Small intestine (tissue), 7 donors: ENCODE results near the gene SMPD2. TPM values are rescaled to one million over a fixed set of nuclear protein-coding genes. Genes with fewer than 3 reads are reported as not detected.
"Not testable (repeated sequence)": the region's sequence is repeated elsewhere in the genome, so short reads cannot be mapped to it uniquely, and the experiment has no call there.

ENCODE experiments used
- DNase-seq, 2 donors: peaks; one replicate each; pipeline versions ENCODE4 v3.0.0 to v3.0.0-alpha.2; 2013
- FAIRE-seq: peaks from 2 replicates; lab custom pipeline; 2012; peaks lifted over from hg19 to GRCh38; lab: Jason Lieb, UNC
- H3K27ac ChIP-seq, 3 donors: one replicate each; pipeline ENCODE4 v1.5.1; 2013; ENCODE audit warnings: low read length in 2 of 3, mild to moderate bottlenecking in 2 of 3, control low read depth in 1 of 3, inconsistent platforms in 1 of 3, low read depth in 1 of 3, moderate library complexity in 1 of 3
- H3K27me3 ChIP-seq, 3 donors: one replicate each; pipeline ENCODE4 v1.6.1; 2013; ENCODE audit warnings: low read length in 3 of 3, inconsistent platforms in 1 of 3; ENCODE audit not compliant: control insufficient read depth in 3 of 3, insufficient read depth in 3 of 3
- H3K36me3 ChIP-seq, 3 donors: one replicate each; pipeline ENCODE4 v1.6.1; 2013; ENCODE audit warnings: low read length in 3 of 3, inconsistent platforms in 1 of 3, low read depth in 1 of 3, mild to moderate bottlenecking in 1 of 3, moderate library complexity in 1 of 3; ENCODE audit not compliant: control insufficient read depth in 3 of 3, insufficient read depth in 2 of 3
- H3K4me1 ChIP-seq, 3 donors: one replicate each; pipeline ENCODE4 v1.6.1; 2013; ENCODE audit warnings: low read length in 2 of 3, inconsistent platforms in 1 of 3, low read depth in 1 of 3, mild to moderate bottlenecking in 1 of 3, moderate library complexity in 1 of 3; ENCODE audit not compliant: control insufficient read depth in 3 of 3, insufficient read depth in 2 of 3
- H3K4me3 ChIP-seq, 3 donors: one replicate each; pipeline ENCODE4 v1.5.1; 2013; ENCODE audit warnings: low read length in 3 of 3, control low read depth in 1 of 3, inconsistent platforms in 1 of 3, low read depth in 1 of 3, mild to moderate bottlenecking in 1 of 3, moderate library complexity in 1 of 3
- H3K9me3 ChIP-seq, 2 donors: one replicate each; pipeline ENCODE4 v1.6.1; 2013; ENCODE audit warnings: low read depth in 1 of 2, low read length in 1 of 2; ENCODE audit not compliant: control insufficient read depth in 2 of 2, insufficient read depth in 1 of 2
- WGBS, 3 donors: extraction: QIAGEN DNeasy Blood & Tissue Kit; methylation state at CpG; one replicate each; pipeline ENCODE4 v1.1.7; 2013; 5-methylcytosine and 5-hydroxymethylcytosine counted together
- polyA plus RNA-seq, 4 donors: library from polyadenylated mRNA; stranded (reverse) in 3 of 4; unstranded in 1 of 4; fragments of 200-250 nt in 3 of 4; fragments of 120-200 nt in 1 of 4; gene quantifications; one replicate each; pipeline versions ENCODE4 v1.2.1 to v1.2.3, GENCODE V29; 2013
- donor health status: healthy with polysubstance abuse.
- donor health status: control.
- donor health status: control.
- donor health status: Bipolar disorder and iron deficiency.
- donor health status: healthy.

SMPD2 gene
- polyA plus RNA-seq, 4 donors: 14.3 to 19.5 (median 16.8) TPM

GRCh38 chr6:109458774-109459531 lies 18.4 kb downstream of the SMPD2 start:
- WGBS, 3 donors: 63 to 83% (median 67%) methylated on average over 5 of the region's 5 CpGs
- Histone ChIP-seq H3K27ac (no peak overlapping the region), H3K4me1 (peaks cover 5 to 24% (median 5%) of the 10 kb centered on the region in 3 donors), H3K27me3 (no peaks in the 10 kb centered on the region), H3K36me3 (peaks cover 0 to 8% (median 0%) of the 10 kb centered on the region in 3 donors), H3K4me3 (no peak overlapping the region), H3K9me3 (no peaks in the 10 kb centered on the region)
- DNase-seq: peak; percentile 3 to 38
- no peak for FAIRE-seq

GRCh38 chr6:109460161-109460829 lies 19.8 kb downstream of the SMPD2 start:
- H3K9me3 ChIP-seq: no peaks in the 10 kb centered on the region
- DNase-seq (peak in 1 of 2 donors; percentile 26), FAIRE-seq (no peak)
- H3K4me1 ChIP-seq: peaks cover 3 to 19% (median 3%) of the 10 kb centered on the region in 3 donors
- H3K4me3 ChIP-seq: no peak overlapping the region
- H3K27me3 ChIP-seq: no peaks in the 10 kb centered on the region
- H3K27ac ChIP-seq: peak overlapping the region in 1 of 3 donors; percentile 16
- 77 to 80% (median 78%) methylated on average over 3 of the region's 3 CpGs for WGBS, 3 donors
- peaks cover 0 to 8% (median 0%) of the 10 kb centered on the region in 3 donors for H3K36me3 ChIP-seq

DNA sequence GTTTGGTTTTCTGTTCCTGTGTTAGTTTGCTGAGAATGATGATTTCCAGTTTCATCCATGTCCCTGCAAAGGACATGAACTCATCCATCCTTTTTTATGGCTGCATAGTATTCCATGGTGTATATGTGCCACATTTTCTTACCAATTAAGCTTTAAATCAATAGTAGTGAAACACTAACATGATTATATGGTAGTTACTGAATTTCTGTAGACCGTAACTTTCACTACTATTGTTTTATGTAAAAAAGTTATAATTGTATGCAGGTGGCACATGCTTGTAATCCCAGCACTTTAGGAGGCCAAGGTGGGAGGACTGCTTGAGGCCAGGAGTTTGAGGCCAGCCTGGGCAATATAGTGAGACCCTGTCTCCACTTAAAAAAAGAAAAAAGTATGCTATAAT lies 20.7 kb downstream of the SMPD2 start:
- Histone ChIP-seq H3K4me1 (peaks cover 3 to 26% (median 3%) of the 10 kb centered on the region in 3 donors), H3K36me3 (peaks cover 4 to 15% (median 4%) of the 10 kb centered on the region in 3 donors)
- H3K27ac ChIP-seq, H3K27me3 ChIP-seq, FAIRE-seq, H3K9me3 ChIP-seq, DNase-seq, H3K4me3 ChIP-seq: not testable (repeated sequence)
- WGBS, 3 donors: 98 to 100% (median 100%) methylated on average over 1 of the region's 1 CpG

DNA sequence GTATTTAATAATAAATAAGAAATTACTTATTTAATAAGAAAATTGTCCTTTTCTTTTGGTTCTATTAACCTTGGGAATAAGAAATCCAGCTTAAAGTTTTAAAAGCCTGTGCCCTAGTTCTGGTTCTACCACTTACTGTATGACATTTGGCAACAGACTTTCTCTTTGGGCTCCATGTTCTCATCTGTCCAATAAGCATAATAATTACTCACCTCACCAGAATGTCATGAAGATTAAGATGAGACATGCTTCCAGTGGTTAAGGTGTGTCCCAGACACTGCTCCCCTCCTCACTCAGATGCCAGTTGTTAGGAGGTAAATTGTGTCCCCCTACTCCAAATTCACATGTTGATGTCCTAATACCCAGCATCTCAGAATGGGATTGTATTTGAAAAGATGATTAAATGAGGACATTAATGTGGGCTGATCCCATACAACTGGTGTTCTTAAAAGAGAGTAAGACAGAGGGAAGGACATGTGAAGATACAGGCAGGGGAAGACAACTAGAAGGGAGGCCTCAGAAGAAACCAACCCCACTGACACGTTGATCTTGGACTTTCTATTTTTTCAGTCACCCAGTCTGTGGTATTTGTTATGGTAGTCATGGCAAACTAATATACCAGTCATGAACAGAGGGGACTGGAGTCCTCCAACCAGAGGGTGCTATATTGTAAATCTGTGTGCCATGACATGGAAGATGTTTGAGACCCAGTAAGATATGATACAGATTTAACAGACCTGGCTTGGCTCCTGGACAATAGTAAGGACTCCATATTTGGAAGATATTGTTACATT lies 21.4 kb downstream of the SMPD2 start:
- DNase-seq (no peak), FAIRE-seq (no peak)
- 75 to 80% (median 78%) methylated on average over 1 of the region's 1 CpG for WGBS, 3 donors
- Histone ChIP-seq H3K27me3 (no peaks in the 10 kb centered on the region), H3K27ac (no peak overlapping the region), H3K4me3 (no peak overlapping the region), H3K36me3 (peaks cover 4 to 15% (median 4%) of the 10 kb centered on the region in 3 donors), H3K9me3 (no peaks in the 10 kb centered on the region), H3K4me1 (peaks cover 3 to 26% (median 3%) of the 10 kb centered on the region in 3 donors)

GRCh38 chr6:109465772-109466171 lies 25.2 kb downstream of the SMPD2 start:
- FAIRE-seq (no peak), DNase-seq (peak in 1 of 2 donors; percentile 44)
- Histone ChIP-seq H3K27me3 (no peaks in the 10 kb centered on the region), H3K27ac (peak overlapping the region in 1 of 3 donors; percentile 76), H3K4me3 (no peak overlapping the region), H3K36me3 (peaks cover 4 to 38% (median 7%) of the 10 kb centered on the region in 3 donors), H3K9me3 (no peaks in the 10 kb centered on the region), H3K4me1 (peaks cover 0 to 14% (median 2%) of the 10 kb centered on the region in 3 donors)
- WGBS, 3 donors: 76 to 81% (median 81%) methylated on average over 7 of the region's 7 CpGs

- FAIRE-seq (no peak), DNase-seq (peak; percentile 59 to 75)
- H3K36me3 ChIP-seq: peaks cover 4 to 40% (median 7%) of the 10 kb centered on the region in 3 donors
These were observed 25.8 kb downstream of the SMPD2 start for GRCh38 chr6:109466212-109466923.

DNA sequence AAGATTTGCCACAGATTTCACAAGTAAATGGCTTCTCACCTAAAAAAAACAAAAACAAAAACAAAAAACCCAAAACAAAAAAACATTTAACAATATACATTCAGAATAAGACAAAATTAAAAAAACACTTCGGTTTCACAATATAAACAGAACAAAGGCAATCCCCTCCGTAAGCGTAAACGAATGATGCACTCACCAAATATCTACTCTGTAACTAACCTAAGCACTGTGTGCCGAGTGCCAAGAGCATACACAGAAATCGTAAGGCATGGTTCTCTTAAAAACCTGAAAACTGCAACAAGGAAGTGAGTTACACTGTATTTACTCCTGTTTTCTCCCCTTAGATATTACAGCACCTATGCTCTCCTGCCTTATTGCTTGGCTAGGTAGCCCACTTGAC lies 27.2 kb downstream of the SMPD2 start:
- no peak overlapping the region for H3K4me3 ChIP-seq
- H3K27ac ChIP-seq: no peak overlapping the region
- peaks cover 4 to 51% (median 9%) of the 10 kb centered on the region in 3 donors for H3K36me3 ChIP-seq
- WGBS, 3 donors: 83 to 96% (median 94%) methylated on average over 6 of the region's 6 CpGs
- no peaks in the 10 kb centered on the region for H3K9me3 ChIP-seq
- FAIRE-seq (no peak), DNase-seq (no peak)
- H3K27me3 ChIP-seq: no peaks in the 10 kb centered on the region
- peaks cover 0 to 14% (median 2%) of the 10 kb centered on the region in 3 donors for H3K4me1 ChIP-seq

More at GRCh38 chr6:109466212-109466923, 25.8 kb downstream of the SMPD2 start:
- peaks cover 0 to 14% (median 2%) of the 10 kb centered on the region in 3 donors for H3K4me1 ChIP-seq
- H3K27ac ChIP-seq: peak overlapping the region in 2 of 3 donors; percentile 62 to 76
- no peak overlapping the region for H3K4me3 ChIP-seq
- H3K27me3 ChIP-seq: no peaks in the 10 kb centered on the region
- WGBS, 3 donors: 65 to 78% (median 65%) methylated on average over 7 of the region's 7 CpGs
- no peaks in the 10 kb centered on the region for H3K9me3 ChIP-seq
